ENCODE data around the gene PTPRF. TPM values are rescaled to one million over a fixed set of nuclear protein-coding genes. Genes with fewer than 3 reads are reported as not detected.
A peak's percentile ranks its signal among the peaks of the same experiment; 100 is the strongest.

The PTPRF gene
- total RNA-seq, 1 donor from 2014 or later = 478 TPM

GRCh38 chr1:43513471-43514173 lies 17.1 kb upstream of the PTPRF start:
- no peak for DNase-seq (ENCODE audit: low spot score)

- DNase-seq (ENCODE audit: low spot score) = no peak
These were observed 11.6 kb upstream of the PTPRF start for GRCh38 chr1:43518935-43519686.

- no peak for DNase-seq (ENCODE audit: low spot score)
These were observed 10.4 kb upstream of the PTPRF start for GRCh38 chr1:43520100-43520778.

- no peak for DNase-seq (ENCODE audit: low spot score)
These were observed 9.6 kb upstream of the PTPRF start for GRCh38 chr1:43521078-43521477.

- DNase-seq (ENCODE audit: low spot score) = no peak
These were observed 8.9 kb upstream of the PTPRF start for GRCh38 chr1:43521756-43522155.

- DNase-seq (ENCODE audit: low spot score) = no peak
These were observed 8.3 kb upstream of the PTPRF start for GRCh38 chr1:43522431-43522775.

GRCh38 chr1:43522776-43523480 lies 7.8 kb upstream of the PTPRF start:
- DNase-seq (ENCODE audit: low spot score) = peak; percentile 75

GRCh38 chr1:43524804-43525203 lies 5.9 kb upstream of the PTPRF start:
- no peak for DNase-seq (ENCODE audit: low spot score)

- no peak for DNase-seq (ENCODE audit: low spot score)
These were observed 4.7 kb upstream of the PTPRF start for GRCh38 chr1:43526002-43526401.

- no peak for DNase-seq (ENCODE audit: low spot score)
These were observed 3.4 kb upstream of the PTPRF start for GRCh38 chr1:43527111-43527878.

GRCh38 chr1:43529206-43529731 lies 1.4 kb upstream of the PTPRF start:
- peak; percentile 85 for DNase-seq (ENCODE audit: low spot score)

GRCh38 chr1:43531107-43531905 lies 623 bp downstream of the PTPRF start:
- DNase-seq (ENCODE audit: low spot score) = no peak

- no peak for DNase-seq (ENCODE audit: low spot score)
These were observed 1.4 kb downstream of the PTPRF start for GRCh38 chr1:43531906-43532584.

GRCh38 chr1:43532716-43533115 lies 2.0 kb downstream of the PTPRF start:
- DNase-seq (ENCODE audit: low spot score) = no peak

GRCh38 chr1:43533584-43533983 lies 2.9 kb downstream of the PTPRF start:
- no peak for DNase-seq (ENCODE audit: low spot score)

GRCh38 chr1:43534256-43534655 lies 3.6 kb downstream of the PTPRF start:
- no peak for DNase-seq (ENCODE audit: low spot score)

GRCh38 chr1:43536196-43536863 lies 5.6 kb downstream of the PTPRF start:
- no peak for DNase-seq (ENCODE audit: low spot score)

- DNase-seq (ENCODE audit: low spot score) = no peak
These were observed 6.2 kb downstream of the PTPRF start for GRCh38 chr1:43536864-43537358.
